ENCODE measurements around the gene OVOL2. TPM values are rescaled to one million over a fixed set of nuclear protein-coding genes. Genes with fewer than 3 reads are reported as not detected.

OVOL2 gene
- total RNA-seq, 2 experiments from 2014 or later, result not detected

- H3K36me3 ChIP-seq (ENCODE audit: insufficient read depth, low read length), result no peaks in the 10 kb centered on the region
- POLR2A ChIA-PET, result interaction anchor here (0.6 kb wide), 1 partner anchor 205 kb away, joined by 3 read pairs; no protein-coding TSS in a partner anchor
- H3K9me2 ChIP-seq (ENCODE audit: insufficient read depth, low read length), result no peaks in the 10 kb centered on the region
- no peak for TF ChIP-seq CTCF (conservative IDR thresholded peaks at IDR 0.05; ENCODE audit: low read length)
- TF ChIP-seq EZH2phosphoT487 (IDR thresholded peaks at IDR 0.05; ENCODE audit: borderline replicate concordance, low read depth, low read length), result no peak
- H3K4me1 ChIP-seq (ENCODE audit: insufficient read depth, low read length, poor library complexity, severe bottlenecking), result peaks cover 19% of the 10 kb centered on the region
- no peak overlapping the region for H2AFZ ChIP-seq (ENCODE audit: low read length)
- no peaks in the 10 kb centered on the region for H3K9me3 ChIP-seq (ENCODE audit: low read length)
- CTCF ChIA-PET (ENCODE audit: unreplicated experiment), result no interaction called here
- no peaks in the 10 kb centered on the region for H3K79me2 ChIP-seq (ENCODE audit: insufficient read depth, low read depth, low read length)
- intact Hi-C loops (cut with micrococcal nuclease; ENCODE audit: unreplicated experiment), result no loop called here
- H3K4me2 ChIP-seq (ENCODE audit: low read length), result no peak overlapping the region
- BruUV-seq (replicated peaks), result no TSS peak
- no peak for DNase-seq (ENCODE audit: low spot score)
- no peak overlapping the region for H3K27ac ChIP-seq (ENCODE audit: low read depth, low read length, poor library complexity, severe bottlenecking)
- no peaks in the 10 kb centered on the region for H4K20me1 ChIP-seq (ENCODE audit: insufficient read depth, low read length)
- H3K4me3 ChIP-seq (ENCODE audit: low read depth, low read length, poor library complexity, severe bottlenecking), result no peak overlapping the region
Observed at GRCh38 chr20:18006684-18007083, 51.0 kb downstream of the OVOL2 start.

- Histone ChIP-seq H3K9me3 (ENCODE audit: low read length) (no peaks in the 10 kb centered on the region), H3K4me1 (ENCODE audit: insufficient read depth, low read length, poor library complexity, severe bottlenecking) (peaks cover 19% of the 10 kb centered on the region), H3K79me2 (ENCODE audit: insufficient read depth, low read depth, low read length) (no peaks in the 10 kb centered on the region), H2AFZ (ENCODE audit: low read length) (no peak overlapping the region), H3K36me3 (ENCODE audit: insufficient read depth, low read length) (no peaks in the 10 kb centered on the region), H3K4me3 (ENCODE audit: low read depth, low read length, poor library complexity, severe bottlenecking) (no peak overlapping the region), H3K27ac (ENCODE audit: low read depth, low read length, poor library complexity, severe bottlenecking) (no peak overlapping the region), H3K9me2 (ENCODE audit: insufficient read depth, low read length) (no peaks in the 10 kb centered on the region), H3K4me2 (ENCODE audit: low read length) (no peak overlapping the region), H4K20me1 (ENCODE audit: insufficient read depth, low read length) (no peaks in the 10 kb centered on the region)
- intact Hi-C loops (cut with micrococcal nuclease; ENCODE audit: unreplicated experiment), result no loop called here
- no peak for DNase-seq (ENCODE audit: low spot score)
- BruUV-seq (replicated peaks), result no TSS peak
- CTCF ChIA-PET (ENCODE audit: unreplicated experiment), result no interaction called here
- TF ChIP-seq CTCF (conservative IDR thresholded peaks at IDR 0.05; ENCODE audit: low read length) (no peak), EZH2phosphoT487 (IDR thresholded peaks at IDR 0.05; ENCODE audit: borderline replicate concordance, low read depth, low read length) (no peak)
- POLR2A ChIA-PET, result no interaction called here
Observed at GRCh38 chr20:18005990-18006364, 51.7 kb downstream of the OVOL2 start.

- intact Hi-C loops (cut with micrococcal nuclease; ENCODE audit: unreplicated experiment), result no loop called here
- CTCF ChIA-PET (ENCODE audit: unreplicated experiment), result no interaction called here
- Histone ChIP-seq H3K79me2 (ENCODE audit: insufficient read depth, low read depth, low read length) (no peaks in the 10 kb centered on the region), H3K9me2 (ENCODE audit: insufficient read depth, low read length) (no peaks in the 10 kb centered on the region), H3K27ac (ENCODE audit: low read depth, low read length, poor library complexity, severe bottlenecking) (no peak overlapping the region), H3K4me1 (ENCODE audit: insufficient read depth, low read length, poor library complexity, severe bottlenecking) (peaks cover 19% of the 10 kb centered on the region), H3K4me2 (ENCODE audit: low read length) (peak overlapping the region; percentile 0; the same call in 1 of the 2 replicates), H3K4me3 (ENCODE audit: low read depth, low read length, poor library complexity, severe bottlenecking) (no peak overlapping the region), H3K9me3 (ENCODE audit: low read length) (no peaks in the 10 kb centered on the region), H4K20me1 (ENCODE audit: insufficient read depth, low read length) (no peaks in the 10 kb centered on the region), H2AFZ (ENCODE audit: low read length) (no peak overlapping the region), H3K36me3 (ENCODE audit: insufficient read depth, low read length) (no peaks in the 10 kb centered on the region)
- POLR2A ChIA-PET, result interaction anchor here (0.6 to 2.2 kb wide), 2 partner anchors 49 to 80 kb away, joined by 4 to 6 read pairs; no protein-coding TSS in a partner anchor
- no TSS peak for BruUV-seq (replicated peaks)
- TF ChIP-seq EZH2phosphoT487 (IDR thresholded peaks at IDR 0.05; ENCODE audit: borderline replicate concordance, low read depth, low read length) (no peak), CTCF (conservative IDR thresholded peaks at IDR 0.05; ENCODE audit: low read length) (no peak)
- DNase-seq (ENCODE audit: low spot score), result peak; percentile 46
Observed at GRCh38 chr20:18005170-18005989, 52.3 kb downstream of the OVOL2 start.
